ENCODE results near the gene FIGN. TPM values are rescaled to one million over a fixed set of nuclear protein-coding genes. Genes with fewer than 3 reads are reported as not detected.

The FIGN gene, protein sequence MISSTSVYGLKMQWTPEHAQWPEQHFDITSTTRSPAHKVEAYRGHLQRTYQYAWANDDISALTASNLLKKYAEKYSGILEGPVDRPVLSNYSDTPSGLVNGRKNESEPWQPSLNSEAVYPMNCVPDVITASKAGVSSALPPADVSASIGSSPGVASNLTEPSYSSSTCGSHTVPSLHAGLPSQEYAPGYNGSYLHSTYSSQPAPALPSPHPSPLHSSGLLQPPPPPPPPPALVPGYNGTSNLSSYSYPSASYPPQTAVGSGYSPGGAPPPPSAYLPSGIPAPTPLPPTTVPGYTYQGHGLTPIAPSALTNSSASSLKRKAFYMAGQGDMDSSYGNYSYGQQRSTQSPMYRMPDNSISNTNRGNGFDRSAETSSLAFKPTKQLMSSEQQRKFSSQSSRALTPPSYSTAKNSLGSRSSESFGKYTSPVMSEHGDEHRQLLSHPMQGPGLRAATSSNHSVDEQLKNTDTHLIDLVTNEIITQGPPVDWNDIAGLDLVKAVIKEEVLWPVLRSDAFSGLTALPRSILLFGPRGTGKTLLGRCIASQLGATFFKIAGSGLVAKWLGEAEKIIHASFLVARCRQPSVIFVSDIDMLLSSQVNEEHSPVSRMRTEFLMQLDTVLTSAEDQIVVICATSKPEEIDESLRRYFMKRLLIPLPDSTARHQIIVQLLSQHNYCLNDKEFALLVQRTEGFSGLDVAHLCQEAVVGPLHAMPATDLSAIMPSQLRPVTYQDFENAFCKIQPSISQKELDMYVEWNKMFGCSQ
- 10 to 100 TPM in 3 of 4 donors, 1 to 10 TPM in 1; 5.9 to 11.7 (median 10.6) TPM for polyA plus RNA-seq (ENCODE audit: insufficient read length in 4 of 4)

DNA sequence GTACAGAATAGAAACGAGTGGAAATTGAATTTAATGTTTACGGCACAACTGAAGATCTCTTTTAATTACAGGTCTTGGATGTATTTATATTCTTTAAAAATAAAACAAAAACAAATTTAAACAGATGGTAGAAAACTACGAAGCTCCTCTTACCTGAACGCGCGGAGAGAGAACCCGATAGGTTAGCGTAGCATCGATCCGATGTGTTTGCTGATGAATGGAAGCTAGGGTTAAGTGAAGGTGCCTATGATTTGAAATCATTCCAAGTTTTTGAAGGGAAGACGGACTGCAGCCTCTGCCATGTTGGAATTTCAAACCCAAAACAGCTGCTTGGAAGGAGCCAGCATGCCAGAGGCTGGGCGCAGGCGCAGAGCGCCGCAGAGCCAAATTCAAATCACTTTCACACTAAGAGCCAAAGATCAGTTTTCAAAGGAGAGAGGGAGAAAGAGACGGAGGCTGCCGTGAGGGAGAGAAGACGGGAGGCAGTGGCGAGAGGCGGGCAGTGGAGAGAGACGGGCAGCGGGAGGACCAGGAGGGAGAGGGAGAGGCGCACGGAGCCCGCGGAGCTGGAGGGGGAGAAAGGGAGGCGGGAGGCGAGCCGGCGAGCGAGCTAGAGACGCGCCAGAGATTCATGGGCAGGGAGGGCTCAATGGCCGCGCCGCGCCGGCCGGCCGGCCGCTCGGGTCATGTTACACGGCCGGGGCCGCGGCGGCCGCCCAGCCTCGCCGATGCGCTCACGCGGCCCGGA, at the start of gene FIGN:
TSS of gene FIGN (minus strand) at position 324 of the 748 bp plus-strand sequence. CDS start 1,081 bp downstream, outside the sequence.
- DNase-seq (ENCODE audit: low read depth in 4 of 4, low spot score in 3 of 4): peak in 3 of 4 donors; percentile 77 to 85 (median 81)

DNA sequence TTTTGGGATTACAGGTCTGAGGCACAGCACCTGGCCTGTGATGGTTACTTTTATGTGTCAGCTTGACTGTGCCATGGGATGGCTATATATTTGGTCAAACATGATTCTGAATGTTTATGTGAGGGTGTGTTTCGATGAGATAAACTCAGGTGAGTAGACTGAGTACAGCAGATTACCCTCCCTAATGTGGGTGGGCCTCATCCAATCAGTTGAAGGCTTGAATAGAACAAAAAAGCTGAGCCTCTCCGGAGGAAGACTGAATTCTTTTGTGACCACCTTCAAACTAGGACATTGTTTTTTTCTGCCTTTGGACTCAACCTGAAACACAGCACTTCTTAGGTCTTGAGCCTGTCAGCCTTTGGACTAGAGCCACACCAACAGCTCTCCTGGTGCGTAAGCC, 49.4 kb upstream of the FIGN start:
- no peak for DNase-seq (ENCODE audit: low read depth in 4 of 4, low spot score in 3 of 4)

DNA sequence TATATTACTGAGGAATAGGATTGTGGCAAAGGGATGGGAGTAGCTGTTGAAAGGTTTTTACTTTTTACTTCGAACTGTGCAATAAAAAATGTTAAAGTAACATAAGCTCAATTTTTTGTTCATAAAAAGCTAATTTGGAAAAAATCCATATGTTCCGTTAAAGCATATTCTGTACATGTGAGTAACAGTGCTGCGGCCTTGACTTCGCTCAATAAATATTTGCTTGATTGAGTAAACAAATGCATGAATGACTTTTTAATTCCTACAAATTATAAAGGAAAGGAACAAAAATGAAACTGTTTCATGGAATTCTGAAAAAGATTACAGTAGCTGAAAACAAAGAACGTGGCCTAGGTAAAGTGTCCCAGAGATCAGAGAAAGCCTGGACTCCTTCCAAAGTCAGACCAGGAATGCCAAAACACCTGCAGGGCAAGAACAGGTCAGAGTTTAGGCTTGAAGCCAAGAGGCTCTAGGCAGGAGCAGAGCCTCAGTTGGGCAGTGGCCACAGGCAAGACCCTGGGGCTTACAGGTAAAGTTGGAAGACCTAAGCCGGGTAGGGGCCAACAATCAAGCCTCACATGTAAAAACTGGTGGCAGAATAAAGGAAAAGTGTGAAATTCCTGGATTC, 44.3 kb upstream of the FIGN start:
- DNase-seq (ENCODE audit: low read depth in 4 of 4, low spot score in 3 of 4): no peak

DNA sequence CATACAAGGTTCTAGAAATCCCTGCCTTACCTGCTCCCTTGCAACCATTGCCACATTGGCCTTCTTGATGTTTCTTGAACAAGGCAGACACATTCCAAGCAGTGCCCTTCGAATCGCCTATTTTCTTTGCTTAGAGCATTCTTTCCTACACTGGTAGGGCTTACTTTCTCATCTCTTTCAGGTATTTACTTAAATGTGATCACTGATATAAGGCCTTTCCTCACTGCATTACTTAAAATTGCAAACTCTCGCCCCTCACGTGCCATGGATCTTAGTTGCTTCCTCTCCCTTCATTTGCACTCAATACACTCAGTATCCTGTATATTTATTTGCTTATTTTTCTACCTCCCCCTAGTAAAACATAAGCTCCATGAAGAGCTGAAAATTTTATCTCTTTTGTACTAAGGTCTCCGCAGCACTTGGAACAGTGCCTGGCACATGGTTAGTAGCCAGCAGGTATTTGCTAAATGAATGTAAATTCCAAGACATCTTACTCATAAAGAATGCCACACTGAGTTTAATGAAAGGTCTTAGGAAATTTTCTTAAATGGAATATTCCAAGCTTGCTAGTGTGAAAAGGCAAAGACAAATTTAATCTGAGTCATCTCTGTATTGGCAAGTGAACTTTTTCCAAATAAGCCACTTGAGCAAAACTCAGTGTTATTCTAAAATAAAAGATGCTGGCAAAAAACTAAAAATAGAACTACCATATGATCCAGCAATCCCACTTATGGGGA, 42.4 kb upstream of the FIGN start:
- no peak for DNase-seq (ENCODE audit: low read depth in 4 of 4, low spot score in 3 of 4)

DNA sequence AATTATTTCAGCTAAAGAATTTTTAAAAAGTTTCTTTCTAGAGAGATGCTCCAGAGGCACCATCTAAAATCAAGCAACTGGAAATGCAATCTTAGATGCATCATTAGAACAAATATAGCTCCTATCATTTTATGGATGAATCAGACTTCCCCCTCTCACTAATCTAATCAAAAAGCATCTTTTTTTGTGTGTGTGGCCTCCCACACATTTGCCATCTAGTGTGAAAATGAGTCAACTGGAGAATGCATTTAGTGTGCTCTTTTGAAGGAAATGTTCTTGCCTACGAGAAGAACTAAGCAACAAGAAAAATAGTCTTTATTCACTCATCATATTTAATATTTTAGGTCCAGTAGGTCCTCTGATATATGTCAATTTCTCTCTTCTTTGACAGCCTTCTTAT, 39.5 kb upstream of the FIGN start:
- no peak for DNase-seq (ENCODE audit: low read depth in 4 of 4, low spot score in 3 of 4)

DNA sequence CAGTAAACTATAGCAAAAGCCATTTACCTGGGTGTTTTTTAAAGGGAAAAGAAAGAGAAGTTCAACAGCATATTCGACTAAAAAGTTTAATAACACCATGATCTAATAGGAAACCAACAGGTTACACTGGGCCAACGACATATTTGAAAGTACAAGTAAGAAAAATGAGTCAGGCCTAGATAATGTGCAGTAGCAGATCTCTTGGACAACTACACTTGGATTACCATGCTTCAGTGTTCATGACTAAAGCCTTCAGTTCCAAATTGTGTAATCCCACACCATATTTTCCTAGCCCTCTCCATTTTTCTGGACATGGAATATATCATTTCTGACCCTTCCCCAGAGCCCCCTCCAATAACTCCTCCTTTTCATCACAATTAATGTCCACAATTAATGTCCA, 39.1 kb upstream of the FIGN start:
- DNase-seq (ENCODE audit: low read depth in 4 of 4, low spot score in 3 of 4): no peak

DNA sequence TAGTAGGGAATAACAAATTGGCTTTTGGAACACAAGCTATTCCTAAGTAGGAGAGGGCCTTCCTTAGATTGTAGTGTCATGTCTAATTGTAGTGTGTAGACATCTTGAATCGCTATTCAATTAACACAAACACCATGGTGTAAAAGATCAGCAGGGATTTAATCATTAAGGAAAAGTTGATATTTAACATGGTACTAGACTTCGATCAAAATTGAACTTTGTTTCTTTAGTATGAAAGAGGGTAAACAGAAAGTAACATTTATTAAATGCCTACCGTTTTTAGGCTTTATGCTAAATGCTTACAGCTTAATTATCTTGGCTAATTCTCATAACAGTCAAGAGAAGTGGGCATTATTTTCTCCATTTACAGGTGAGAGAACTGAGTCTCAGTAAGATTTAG, 37.5 kb upstream of the FIGN start:
- DNase-seq (ENCODE audit: low read depth in 4 of 4, low spot score in 3 of 4): no peak

DNA sequence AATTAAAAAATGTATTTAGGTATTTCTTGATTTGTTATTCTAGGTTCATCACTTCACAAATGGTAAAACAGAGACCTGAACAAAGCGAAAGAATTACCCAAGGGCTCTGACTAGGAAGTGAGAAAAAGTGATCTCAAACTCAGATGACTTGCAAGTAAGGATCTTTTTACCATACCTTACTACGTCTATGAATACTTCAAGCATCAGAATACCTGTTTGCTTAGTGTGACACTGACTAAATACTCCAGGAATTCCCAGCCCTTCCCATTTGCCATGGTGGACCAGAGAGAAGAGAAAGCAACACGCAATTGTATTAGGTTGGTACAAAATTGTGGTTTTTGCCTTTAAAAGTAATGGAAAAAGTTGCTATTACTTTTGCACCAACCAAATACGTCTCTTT, 35.8 kb upstream of the FIGN start:
- DNase-seq (ENCODE audit: low read depth in 4 of 4, low spot score in 3 of 4): no peak

DNA sequence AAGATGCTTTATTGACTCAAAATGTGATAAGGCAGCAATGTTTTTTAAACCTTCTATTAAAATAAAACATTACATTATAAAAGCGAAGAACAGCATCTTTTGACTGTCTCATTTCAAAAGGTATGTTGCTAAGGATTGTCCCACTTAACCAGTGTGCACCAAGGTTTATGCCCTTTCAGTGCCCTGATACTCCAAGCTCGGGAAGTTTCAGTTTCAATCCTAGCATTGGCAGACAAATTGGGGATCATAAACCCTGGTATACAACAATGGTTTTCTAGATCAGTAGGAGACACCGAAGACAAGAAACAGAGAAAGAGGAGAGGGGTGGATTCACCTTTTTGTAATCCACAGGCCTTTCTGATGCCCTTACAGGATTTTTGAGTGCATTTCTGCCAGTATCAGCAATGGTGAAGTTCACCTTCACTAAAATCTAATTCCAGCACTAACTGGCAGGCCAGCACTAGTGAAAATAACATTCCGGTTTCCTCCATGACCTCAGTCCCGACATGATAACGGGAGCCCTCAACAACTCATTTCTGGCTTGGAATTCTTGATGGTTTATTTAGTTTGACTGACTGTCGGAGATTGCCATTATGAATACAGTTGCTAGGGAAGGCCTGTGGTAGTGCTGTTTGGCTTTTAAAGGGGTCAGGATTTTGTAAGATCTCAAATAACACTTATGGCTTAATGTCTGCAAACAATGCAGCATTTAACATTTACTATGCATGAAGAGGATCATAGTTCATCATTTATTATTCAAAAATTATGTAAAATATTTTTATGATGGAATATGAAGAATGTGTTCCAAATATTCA, 33.3 kb upstream of the FIGN start:
- no peak for DNase-seq (ENCODE audit: low read depth in 4 of 4, low spot score in 3 of 4)

DNA sequence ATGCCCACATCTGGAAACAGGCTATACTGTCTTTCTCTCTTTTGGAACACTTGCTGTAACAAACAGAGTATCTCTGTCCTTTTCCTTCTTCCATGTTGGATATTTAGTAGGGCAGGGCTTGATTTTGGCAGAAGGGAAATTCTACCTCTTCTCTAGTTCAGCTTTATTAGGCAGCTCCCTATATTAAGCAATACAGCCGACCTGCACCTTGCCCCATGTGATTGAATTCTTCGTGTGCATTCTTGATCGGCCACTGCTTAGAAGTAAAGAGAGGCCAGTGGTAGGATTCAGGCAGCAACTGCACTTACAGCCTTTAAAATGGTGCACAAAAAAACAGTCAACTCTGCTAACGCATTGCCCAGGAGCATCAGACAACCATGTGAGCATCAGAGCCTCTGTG, 31.3 kb upstream of the FIGN start:
- DNase-seq (ENCODE audit: low read depth in 4 of 4, low spot score in 3 of 4): no peak

DNA sequence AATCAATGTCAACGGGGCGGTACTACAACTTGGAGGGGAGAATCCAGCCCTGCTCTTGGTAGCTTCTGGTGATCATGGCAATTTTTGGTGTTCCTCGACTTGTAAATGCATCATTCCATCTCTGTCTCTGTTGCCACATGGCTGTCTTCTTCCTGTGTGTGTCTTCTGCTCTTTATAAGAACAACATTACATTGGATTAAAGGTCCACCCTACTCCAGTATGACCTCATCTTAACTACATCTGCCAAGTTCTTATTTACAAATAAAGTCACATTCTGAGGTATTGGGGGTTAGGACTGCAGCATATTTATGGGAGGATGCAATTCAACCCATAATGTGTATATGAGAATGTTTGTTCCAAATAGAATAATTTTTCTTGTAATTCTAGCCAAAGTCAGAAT, 28.8 kb upstream of the FIGN start:
- no peak for DNase-seq (ENCODE audit: low read depth in 4 of 4, low spot score in 3 of 4)

DNA sequence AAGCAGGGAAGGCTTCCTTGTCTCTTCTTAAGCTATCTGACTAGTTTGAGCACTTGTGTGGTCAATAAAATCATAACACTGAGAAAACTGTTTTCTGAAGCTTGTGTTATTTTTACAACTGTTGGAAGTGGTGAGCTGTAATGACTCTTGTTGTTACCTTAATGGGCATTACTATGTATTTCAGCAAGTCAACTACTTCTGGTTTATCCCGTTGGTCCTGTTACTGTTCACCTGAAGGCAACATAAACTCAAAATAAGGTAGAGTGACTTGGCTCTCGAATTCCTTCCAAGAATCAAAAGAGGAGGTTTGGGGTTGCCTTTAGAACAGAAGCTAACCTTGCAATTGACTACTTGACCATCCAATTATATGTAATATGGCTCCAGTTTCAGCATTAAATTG, 23.2 kb upstream of the FIGN start:
- DNase-seq (ENCODE audit: low read depth in 4 of 4, low spot score in 3 of 4): no peak

DNA sequence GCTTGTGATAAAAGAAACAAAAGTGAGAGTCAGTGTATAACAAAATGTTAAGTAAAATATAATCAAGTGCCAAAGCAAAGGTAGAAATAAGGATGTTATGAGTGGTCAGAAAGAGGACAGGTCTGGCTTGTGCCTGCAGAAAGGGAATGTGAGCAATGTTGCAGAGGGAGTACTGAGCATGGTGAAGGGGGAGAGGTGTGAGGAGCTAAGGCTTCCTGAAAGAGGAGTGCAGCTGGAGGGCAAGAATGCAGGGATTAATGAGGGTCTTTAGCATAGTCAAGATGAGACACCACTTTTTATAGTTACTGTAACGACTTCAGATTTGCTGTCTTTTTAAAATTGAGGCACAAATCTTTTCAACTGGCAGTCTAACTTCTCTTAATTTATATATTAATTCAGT, 22.0 kb upstream of the FIGN start:
- DNase-seq (ENCODE audit: low read depth in 4 of 4, low spot score in 3 of 4): no peak

DNA sequence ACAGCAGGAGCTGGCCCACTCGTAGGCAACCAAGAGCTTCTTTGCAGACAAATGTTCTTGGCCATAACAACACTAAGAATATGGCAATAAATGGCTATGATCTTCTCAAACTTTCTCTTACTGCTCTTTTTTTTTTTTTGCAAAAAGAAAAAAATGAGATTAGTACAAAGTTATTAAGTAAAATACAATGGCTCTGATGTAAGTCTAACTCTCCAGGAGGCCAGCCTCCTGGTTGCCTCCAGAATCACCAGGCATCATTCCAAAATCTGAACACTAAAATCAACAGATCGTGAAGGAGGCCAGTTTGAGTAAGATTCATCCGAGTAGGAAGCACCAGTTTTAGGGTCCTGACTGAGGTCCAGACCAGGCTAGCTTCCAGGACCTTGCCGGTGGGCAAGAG, 20.8 kb upstream of the FIGN start:
- DNase-seq (ENCODE audit: low read depth in 4 of 4, low spot score in 3 of 4): no peak

DNA sequence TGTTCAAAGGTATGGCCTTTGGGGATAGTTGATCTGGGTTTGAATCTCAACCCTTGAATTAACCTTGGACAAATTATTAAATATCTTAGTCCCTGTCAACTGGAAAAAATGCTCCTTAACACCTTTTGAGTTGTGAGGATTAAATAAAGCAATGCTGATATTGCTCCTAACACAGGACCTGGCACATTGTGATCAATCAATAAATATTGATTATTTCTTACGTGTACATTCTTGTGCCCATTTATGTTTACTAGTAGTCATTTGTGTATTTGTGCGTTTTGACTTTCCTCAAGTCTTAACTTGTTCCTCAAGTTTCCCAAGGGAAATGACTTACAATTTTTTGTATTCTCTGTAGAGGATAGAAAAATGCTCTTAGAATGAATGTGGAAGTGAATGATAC, 19.6 kb upstream of the FIGN start:
- no peak for DNase-seq (ENCODE audit: low read depth in 4 of 4, low spot score in 3 of 4)

DNA sequence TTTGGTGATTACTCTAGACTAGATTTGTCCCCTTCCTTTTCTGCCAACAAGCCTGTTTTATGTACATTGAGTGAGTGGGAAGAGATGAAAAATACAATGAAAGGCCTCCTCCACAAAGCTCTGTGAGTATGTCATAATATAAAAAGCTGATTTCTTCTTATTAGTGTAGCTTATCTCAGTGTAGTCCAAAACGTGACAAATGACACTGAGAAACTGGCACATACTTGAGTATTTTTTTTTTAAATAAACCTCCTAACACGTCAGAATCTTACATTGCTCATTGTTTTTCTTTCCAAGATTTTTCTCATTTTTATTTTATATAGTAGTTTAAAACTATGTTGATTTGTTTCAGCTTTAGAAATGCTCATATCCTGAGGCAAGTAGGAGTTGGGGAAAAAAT, 17.9 kb upstream of the FIGN start:
- DNase-seq (ENCODE audit: low read depth in 4 of 4, low spot score in 3 of 4): no peak

DNA sequence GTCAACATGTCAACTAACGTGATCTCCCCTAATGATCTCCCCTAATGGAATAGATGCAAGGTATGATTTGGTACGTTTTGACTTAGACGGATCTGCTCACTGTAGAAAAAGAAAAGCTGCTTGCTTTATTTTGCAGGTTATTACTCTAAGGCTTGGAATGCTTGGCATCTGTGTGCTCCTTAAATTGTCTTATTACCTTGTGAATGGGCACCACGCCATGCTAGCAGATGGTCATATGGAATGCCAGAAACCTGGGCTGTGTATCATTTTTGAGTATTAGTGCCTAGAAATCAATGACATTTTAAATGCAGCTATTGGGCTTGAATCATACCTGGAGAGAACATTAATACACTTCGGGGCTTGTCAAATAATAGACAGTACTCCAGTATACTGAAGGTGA, 16.5 kb upstream of the FIGN start:
- DNase-seq (ENCODE audit: low read depth in 4 of 4, low spot score in 3 of 4): no peak

DNA sequence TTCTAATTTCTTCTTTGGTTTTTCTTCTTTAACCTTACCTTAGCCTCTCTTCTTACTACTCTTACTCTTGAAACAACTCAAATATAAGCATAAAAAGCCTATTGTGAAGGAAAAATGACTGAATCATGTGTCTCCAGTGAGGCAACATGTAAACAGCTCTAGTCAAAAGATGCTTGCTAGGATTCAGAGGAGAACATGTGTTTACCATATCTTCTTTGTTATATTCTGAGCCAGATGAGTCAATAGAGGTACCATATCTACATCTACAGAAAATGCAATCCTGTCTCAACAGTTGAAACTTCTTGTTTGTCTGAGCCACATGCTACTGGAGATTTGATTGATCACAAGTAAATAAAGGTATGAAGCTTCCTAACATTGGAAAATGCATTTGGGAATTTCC, 15.9 kb upstream of the FIGN start:
- no peak for DNase-seq (ENCODE audit: low read depth in 4 of 4, low spot score in 3 of 4)

DNA sequence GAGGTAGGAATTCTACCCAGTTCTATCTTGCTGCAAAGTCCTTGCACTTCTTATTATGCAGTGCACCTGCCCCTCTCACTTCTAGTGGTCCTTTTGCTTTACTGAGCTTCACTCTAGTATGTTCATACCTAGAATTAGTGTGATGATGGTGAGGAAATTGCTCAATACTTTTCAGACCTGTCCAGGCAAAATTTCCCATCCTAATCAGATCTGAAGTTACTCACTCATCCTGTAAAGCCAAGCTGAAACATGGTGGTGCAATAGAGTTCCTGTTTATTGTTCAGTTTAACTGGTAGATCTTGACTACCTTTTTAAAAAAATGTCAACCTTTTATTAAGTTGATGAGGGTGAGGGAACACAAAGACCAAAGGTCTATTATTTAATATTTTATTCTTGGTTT, 12.6 kb upstream of the FIGN start:
- DNase-seq (ENCODE audit: low read depth in 4 of 4, low spot score in 3 of 4): no peak
